ENCODE data around the gene SEPTIN2. TPM values are rescaled to one million over a fixed set of nuclear protein-coding genes. Genes with fewer than 3 reads are reported as not detected.

Gene SEPTIN2
- total RNA-seq, 4 donors from 2014 or later: 126 to 233 (median 165) TPM

DNA sequence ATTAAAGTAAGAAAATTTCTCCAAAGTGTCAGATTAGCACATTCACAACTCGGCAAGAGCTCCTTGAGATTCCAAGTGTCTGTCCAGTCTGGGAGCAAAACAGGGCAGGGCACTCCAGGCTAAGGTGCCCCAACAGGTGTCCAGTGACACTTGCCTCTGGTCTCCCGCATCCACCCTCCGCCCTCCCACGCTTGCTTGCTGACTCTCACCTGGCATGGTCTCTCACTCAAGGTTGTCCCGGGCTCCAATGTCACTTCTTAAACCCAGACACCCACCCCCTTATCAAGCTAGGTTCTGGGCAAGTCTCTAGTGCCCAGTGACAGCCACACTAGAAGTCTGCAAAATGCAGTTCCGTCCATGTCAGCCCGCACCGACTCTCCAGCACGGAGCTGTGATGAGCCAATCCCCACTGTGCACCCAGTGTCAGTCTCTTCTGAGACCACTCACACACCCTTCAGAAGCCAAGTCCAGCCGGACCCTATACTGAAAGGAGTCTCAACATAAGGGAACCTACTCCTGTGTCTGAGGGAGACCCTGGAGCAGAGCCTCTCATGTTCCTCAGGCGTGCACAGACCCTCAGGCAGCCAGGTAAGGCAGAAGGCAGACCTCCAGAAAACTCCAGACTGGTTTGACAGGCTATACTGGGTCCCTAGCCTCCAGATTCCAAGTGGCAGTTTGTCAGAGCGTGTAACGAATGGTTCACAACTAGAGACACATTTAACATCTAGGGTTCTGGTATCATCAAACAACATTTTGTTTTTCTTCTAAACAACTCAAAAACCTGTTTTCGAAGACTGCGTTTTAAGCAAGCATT is 45.8 kb upstream of the SEPTIN2 start:
- TF ChIP-seq POLR2AphosphoS5 (IDR thresholded peaks at IDR 0.05): no peak
- TF ChIP-seq, protein P1, sequence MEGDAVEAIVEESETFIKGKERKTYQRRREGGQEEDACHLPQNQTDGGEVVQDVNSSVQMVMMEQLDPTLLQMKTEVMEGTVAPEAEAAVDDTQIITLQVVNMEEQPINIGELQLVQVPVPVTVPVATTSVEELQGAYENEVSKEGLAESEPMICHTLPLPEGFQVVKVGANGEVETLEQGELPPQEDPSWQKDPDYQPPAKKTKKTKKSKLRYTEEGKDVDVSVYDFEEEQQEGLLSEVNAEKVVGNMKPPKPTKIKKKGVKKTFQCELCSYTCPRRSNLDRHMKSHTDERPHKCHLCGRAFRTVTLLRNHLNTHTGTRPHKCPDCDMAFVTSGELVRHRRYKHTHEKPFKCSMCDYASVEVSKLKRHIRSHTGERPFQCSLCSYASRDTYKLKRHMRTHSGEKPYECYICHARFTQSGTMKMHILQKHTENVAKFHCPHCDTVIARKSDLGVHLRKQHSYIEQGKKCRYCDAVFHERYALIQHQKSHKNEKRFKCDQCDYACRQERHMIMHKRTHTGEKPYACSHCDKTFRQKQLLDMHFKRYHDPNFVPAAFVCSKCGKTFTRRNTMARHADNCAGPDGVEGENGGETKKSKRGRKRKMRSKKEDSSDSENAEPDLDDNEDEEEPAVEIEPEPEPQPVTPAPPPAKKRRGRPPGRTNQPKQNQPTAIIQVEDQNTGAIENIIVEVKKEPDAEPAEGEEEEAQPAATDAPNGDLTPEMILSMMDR (IDR thresholded peaks at IDR 0.05): no peak
- no peak for TF ChIP-seq EP300 (IDR thresholded peaks at IDR 0.05)
- H3K27me3 ChIP-seq: no peaks in the 10 kb centered on the region
- peaks cover 22% of the 10 kb centered on the region for H3K36me3 ChIP-seq
- H3K4me1 ChIP-seq: peaks cover 47% of the 10 kb centered on the region
- peak overlapping the region; percentile 95 for H3K4me3 ChIP-seq
- 50% methylated on average over 10 of the region's 15 CpGs for WGBS
- no peak overlapping the region for H3K27ac ChIP-seq
- H3K9me3 ChIP-seq: no peaks in the 10 kb centered on the region
- no peak for DNase-seq (ENCODE audit: low spot score in 2 of 2)

DNA sequence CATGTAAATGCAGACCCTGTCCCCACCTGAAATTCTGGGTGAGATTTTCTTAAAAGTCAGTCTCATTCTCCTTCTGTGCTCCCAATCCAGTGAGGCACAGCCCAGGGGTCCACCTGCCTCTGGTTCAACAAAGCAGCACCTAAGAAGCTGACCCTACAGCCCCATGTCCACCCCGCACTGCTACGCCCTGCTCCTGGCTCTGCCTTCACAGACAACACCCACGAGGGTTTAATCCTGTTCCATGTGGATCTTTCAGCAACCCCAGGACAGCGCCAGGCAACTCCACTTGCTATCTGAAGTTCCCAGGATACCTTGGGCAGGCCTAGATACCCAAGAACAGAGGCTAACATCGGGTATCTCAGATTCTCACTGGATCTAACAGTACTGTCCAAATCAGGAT is 45.2 kb upstream of the SEPTIN2 start:
- no peak overlapping the region for H3K27ac ChIP-seq
- H3K4me1 ChIP-seq: peaks cover 47% of the 10 kb centered on the region
- no peak for DNase-seq (ENCODE audit: low spot score in 2 of 2)

DNA sequence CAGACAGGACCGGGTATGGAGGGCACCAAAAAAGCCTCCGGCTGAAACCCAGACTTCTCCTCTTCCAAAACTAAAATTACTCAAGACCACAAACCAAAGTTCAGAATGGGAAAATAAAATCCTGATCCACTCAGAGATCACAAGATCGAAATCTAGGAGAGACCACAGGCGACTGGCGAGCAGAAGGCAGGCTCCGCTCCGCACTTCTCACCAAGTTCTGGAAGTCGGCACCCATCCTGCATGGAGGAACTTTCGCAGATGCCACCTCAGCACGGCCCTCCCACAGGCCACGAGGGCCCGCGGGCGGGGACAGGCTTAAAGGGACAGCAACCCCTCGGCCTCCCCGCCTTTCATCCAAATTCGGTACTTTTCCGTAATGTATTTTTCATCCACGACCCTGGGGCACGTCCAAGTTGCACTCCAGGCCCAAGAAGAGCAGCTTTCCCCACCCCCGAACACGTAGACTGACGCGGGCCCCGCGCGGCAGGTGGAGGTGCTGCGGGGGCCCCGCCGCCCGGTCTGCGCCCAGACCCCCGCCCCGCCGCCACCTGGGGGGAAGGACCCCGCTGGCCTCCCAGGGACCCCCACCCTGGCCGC is 43.9 kb upstream of the SEPTIN2 start:
- WGBS: 0% methylated on average over 20 of the region's 37 CpGs
- Histone ChIP-seq H3K27ac (peak overlapping the region; percentile 94), H3K27me3 (no peaks in the 10 kb centered on the region), H3K9me3 (no peaks in the 10 kb centered on the region), H3K4me3 (peak overlapping the region; percentile 95), H3K36me3 (peaks cover 3% of the 10 kb centered on the region), H3K4me1 (peaks cover 47% of the 10 kb centered on the region)
- TF ChIP-seq POLR2AphosphoS5 (IDR thresholded peaks at IDR 0.05) (peak in 1 of 3 donors; percentile 36), POLR2A (IDR thresholded peaks at IDR 0.05) (no peak), EP300 (IDR thresholded peaks at IDR 0.05) (no peak)
- TF ChIP-seq, protein P1 (IDR thresholded peaks at IDR 0.05): no peak
- DNase-seq (ENCODE audit: low spot score in 2 of 2): peak; percentile 89 to 95

More for the DNA sequence above, 45.2 kb upstream of the SEPTIN2 start:
- Histone ChIP-seq H3K4me3 (peak overlapping the region; percentile 95), H3K36me3 (peaks cover 16% of the 10 kb centered on the region), H3K9me3 (no peaks in the 10 kb centered on the region), H3K27me3 (no peaks in the 10 kb centered on the region)
- TF ChIP-seq POLR2A (IDR thresholded peaks at IDR 0.05) (no peak), POLR2AphosphoS5 (IDR thresholded peaks at IDR 0.05) (no peak), EP300 (IDR thresholded peaks at IDR 0.05) (no peak)
- TF ChIP-seq, protein P1 (IDR thresholded peaks at IDR 0.05): no peak
- 36% methylated on average over 5 of the region's 5 CpGs for WGBS

DNA sequence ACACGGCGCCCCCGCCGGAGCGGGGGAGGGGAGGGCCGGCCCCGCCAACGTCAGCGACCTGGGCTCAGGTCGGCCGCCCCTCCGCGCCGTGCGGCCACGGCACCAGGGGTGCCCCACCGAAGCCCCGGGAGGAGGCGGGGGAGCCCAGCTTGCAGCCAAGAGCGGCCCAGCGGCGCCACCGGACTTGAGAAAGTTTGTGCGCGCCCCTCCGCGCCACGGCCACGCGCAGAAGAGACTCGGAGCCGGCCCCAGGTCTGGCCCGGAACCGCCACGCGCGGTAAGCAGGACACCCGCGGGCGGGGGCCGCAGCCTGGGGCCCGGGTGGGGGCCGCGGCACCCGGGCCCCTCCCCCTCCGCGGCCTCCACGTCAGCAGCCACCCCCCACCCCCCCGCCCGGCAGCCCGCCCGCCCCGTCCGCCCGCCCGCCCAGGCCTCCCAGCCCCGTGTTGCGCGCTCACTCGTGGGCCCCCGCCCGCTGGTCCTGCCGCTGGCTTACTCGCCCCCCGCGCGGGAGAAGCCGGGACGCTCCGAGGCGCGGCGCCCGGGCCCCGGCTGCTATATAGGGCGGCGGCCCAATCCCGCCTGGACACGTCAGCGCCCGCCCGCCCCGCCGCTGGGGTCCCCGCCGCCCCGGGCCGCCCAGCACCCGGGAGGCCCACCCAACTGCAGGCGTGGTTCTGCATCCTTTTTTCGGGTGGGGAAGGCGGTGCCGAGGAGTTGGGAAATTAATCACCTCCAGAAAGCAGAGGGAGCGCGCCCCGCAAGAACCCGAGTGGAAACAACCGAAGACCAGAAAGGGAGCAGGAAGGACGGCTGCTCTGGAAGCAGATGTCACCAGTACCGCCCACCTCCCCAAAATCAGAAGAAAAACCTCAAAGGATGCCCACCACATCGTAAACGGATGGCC is 43.2 kb upstream of the SEPTIN2 start:
- 1% methylated on average over 11 of the region's 102 CpGs for WGBS

More for the DNA sequence above, 43.2 kb upstream of the SEPTIN2 start:
- Histone ChIP-seq H3K36me3 (peaks cover 3% of the 10 kb centered on the region), H3K4me3 (peak overlapping the region; percentile 95), H3K27ac (peak overlapping the region; percentile 94), H3K27me3 (no peaks in the 10 kb centered on the region), H3K4me1 (peaks cover 47% of the 10 kb centered on the region), H3K9me3 (no peaks in the 10 kb centered on the region)
- DNase-seq (ENCODE audit: low spot score in 2 of 2): peak in 1 of 2 donors; percentile 86
- no peak for TF ChIP-seq POLR2AphosphoS5 (IDR thresholded peaks at IDR 0.05)
- TF ChIP-seq, protein P1 (IDR thresholded peaks at IDR 0.05): no peak
- no peak for TF ChIP-seq EP300 (IDR thresholded peaks at IDR 0.05)
- TF ChIP-seq POLR2A (IDR thresholded peaks at IDR 0.05): peak in 1 of 2 donors; percentile 19
